CD4-positive, alpha-beta T cell (primary cell): ENCODE results near the gene HPD. TPM values are rescaled to one million over a fixed set of nuclear protein-coding genes. Genes with fewer than 3 reads are reported as not detected.

Source experiments
- ATAC-seq: fragments of 200-7000 bp; cut with Tn5 transposase; one replicate; pipeline ENCODE4 v1.10.0; 2022; ENCODE audit warnings: mild to moderate bottlenecking; ENCODE audit not compliant: poor library complexity
- CTCF ChIA-PET: fragments of 350-600 bp; sonication (Branson Sonifier 250); formaldehyde crosslinking; loops from one replicate; lab custom pipeline; 2021; ENCODE audit warnings: antibody characterized with exemption, inconsistent platforms; lab: Charles Lee
- POLR2A ChIA-PET: fragments of 350-600 bp; sonication (Branson Sonifier 250); formaldehyde crosslinking; loops from one replicate; lab custom pipeline; 2021; ENCODE audit warnings: antibody characterized with exemption, inconsistent platforms; lab: Charles Lee
- DNase-seq, 14 experiments: peaks; one replicate each; pipeline ENCODE4 v3.0.0-alpha.2; 2013 to 2020; ENCODE audit warnings: mixed read lengths in 2 of 14
- H3K27ac ChIP-seq, 2 donors: one replicate each; pipeline versions ENCODE4 v1.5.1 to v1.7.0; 2013; ENCODE audit warnings: low read length in 2 of 2, low read depth in 1 of 2, mild to moderate bottlenecking in 1 of 2
- H3K27me3 ChIP-seq, 2 experiments: 1 replicate in 1 of 2; 2 replicates in 1 of 2; pipeline versions ENCODE4 v1.6.1 to v1.7.0; 2013; ENCODE audit warnings: low read length in 2 of 2, control low read depth in 1 of 2, mild to moderate bottlenecking in 1 of 2, moderate library complexity in 1 of 2; ENCODE audit not compliant: insufficient read depth in 2 of 2, control insufficient read depth in 1 of 2
- H3K36me3 ChIP-seq: one replicate; pipeline ENCODE4 v1.6.1; 2013; ENCODE audit warnings: low read length, control low read depth; ENCODE audit not compliant: insufficient read depth
- H3K4me1 ChIP-seq: one replicate; pipeline ENCODE4 v1.6.1; 2013; ENCODE audit warnings: low read length, control low read depth; ENCODE audit not compliant: insufficient read depth
- H3K4me3 ChIP-seq: one replicate; pipeline ENCODE4 v1.5.1; 2013; ENCODE audit warnings: mild to moderate bottlenecking, low read length, moderate library complexity
- H3K9me3 ChIP-seq, 2 experiments: 1 replicate in 1 of 2; 2 replicates in 1 of 2; pipeline versions ENCODE4 v1.6.1 to v1.7.0; 2013; ENCODE audit warnings: low read length in 2 of 2, mild to moderate bottlenecking in 2 of 2, control low read depth in 1 of 2, moderate library complexity in 1 of 2; ENCODE audit not compliant: control insufficient read depth in 1 of 2, insufficient read depth in 1 of 2
- H3K27ac Mint-ChIP-seq: one replicate; pipeline ENCODE4 v1.8.0; 2020; ENCODE audit warnings: mixed read lengths
- H3K27me3 Mint-ChIP-seq: one replicate; pipeline ENCODE4 v1.8.0; 2021; ENCODE audit warnings: mixed read lengths
- H3K36me3 Mint-ChIP-seq: one replicate; pipeline ENCODE4 v1.8.0; 2021; ENCODE audit warnings: low read depth, mixed read lengths
- H3K4me1 Mint-ChIP-seq: one replicate; pipeline ENCODE4 v1.8.0; 2021; ENCODE audit warnings: low read depth, mixed read lengths
- H3K4me3 Mint-ChIP-seq: one replicate; pipeline ENCODE4 v1.8.0; 2020; ENCODE audit warnings: mild to moderate bottlenecking, mixed read lengths
- H3K9me3 Mint-ChIP-seq: one replicate; pipeline ENCODE4 v1.8.0; 2020; ENCODE audit warnings: mixed read lengths
- intact Hi-C, 2 experiments: fragments of 100-400 bp; cut with DNase I in 1 of 2; cut with micrococcal nuclease in 1 of 2; formaldehyde crosslinking; loops; one replicate each; pipeline versions ENCODE4 v1.15.1 to v1.9.0; 2023 to 2025; cut with DNase I, micrococcal nuclease
- total RNA-seq, 174 experiments: library from RNA in 2 of 174; stranded (reverse) in 2 of 174; gene quantifications; one replicate each; pipeline ENCODE4 v1.2.3 and lab custom pipeline; 2021 to 2026
- TF ChIP-seq, protein P1 (sequence below): fragments of 200-600 bp; IDR thresholded peaks from one replicate; pipeline ENCODE4 v1.8.0; 2022; ENCODE audit warnings: antibody characterized with exemption, mild to moderate bottlenecking

The HPD gene
- total RNA-seq, 2 experiments from 2014 or later: not detected

GRCh38 chr12:121815263-121815662, 43.4 kb downstream of the HPD start:
- POLR2A ChIA-PET: interaction anchor here (1.1 to 34.6 kb wide), 2 partner anchors 9 to 27 kb away, joined by 3 to 1869 read pairs; partner anchors contain the start of genes RHOF and SETD1B
- peaks cover 80% of the 10 kb centered on the region for H3K36me3 Mint-ChIP-seq
- no peaks in the 10 kb centered on the region for H3K27me3 ChIP-seq
- ATAC-seq: no peak
- no peak overlapping the region for H3K4me3 ChIP-seq
- TF ChIP-seq, protein P1, sequence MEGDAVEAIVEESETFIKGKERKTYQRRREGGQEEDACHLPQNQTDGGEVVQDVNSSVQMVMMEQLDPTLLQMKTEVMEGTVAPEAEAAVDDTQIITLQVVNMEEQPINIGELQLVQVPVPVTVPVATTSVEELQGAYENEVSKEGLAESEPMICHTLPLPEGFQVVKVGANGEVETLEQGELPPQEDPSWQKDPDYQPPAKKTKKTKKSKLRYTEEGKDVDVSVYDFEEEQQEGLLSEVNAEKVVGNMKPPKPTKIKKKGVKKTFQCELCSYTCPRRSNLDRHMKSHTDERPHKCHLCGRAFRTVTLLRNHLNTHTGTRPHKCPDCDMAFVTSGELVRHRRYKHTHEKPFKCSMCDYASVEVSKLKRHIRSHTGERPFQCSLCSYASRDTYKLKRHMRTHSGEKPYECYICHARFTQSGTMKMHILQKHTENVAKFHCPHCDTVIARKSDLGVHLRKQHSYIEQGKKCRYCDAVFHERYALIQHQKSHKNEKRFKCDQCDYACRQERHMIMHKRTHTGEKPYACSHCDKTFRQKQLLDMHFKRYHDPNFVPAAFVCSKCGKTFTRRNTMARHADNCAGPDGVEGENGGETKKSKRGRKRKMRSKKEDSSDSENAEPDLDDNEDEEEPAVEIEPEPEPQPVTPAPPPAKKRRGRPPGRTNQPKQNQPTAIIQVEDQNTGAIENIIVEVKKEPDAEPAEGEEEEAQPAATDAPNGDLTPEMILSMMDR: no peak
- DNase-seq: peak in 1 of 14 experiments; percentile 34
- no peak overlapping the region for H3K27ac ChIP-seq
- H3K9me3 ChIP-seq: no peaks in the 10 kb centered on the region
- no peaks in the 10 kb centered on the region for H3K27me3 Mint-ChIP-seq
- intact Hi-C loops: loop anchor here in 1 of 2 experiments (5.0 kb wide), 1 partner anchor 72 kb away; the partner anchor contains the start of gene PSMD9
- H3K9me3 Mint-ChIP-seq: no peaks in the 10 kb centered on the region
- peaks cover 79% of the 10 kb centered on the region for H3K36me3 ChIP-seq
- peak overlapping the region; percentile 56 for H3K4me3 Mint-ChIP-seq
- peaks cover 41% of the 10 kb centered on the region for H3K4me1 Mint-ChIP-seq
- H3K4me1 ChIP-seq: peaks cover 44% of the 10 kb centered on the region
- CTCF ChIA-PET: interaction anchor here (1.4 to 16.5 kb wide), 2 partner anchors 19 to 74 kb away, joined by 4 to 746 read pairs; partner anchors contain the start of genes PSMD9 and RHOF
- no peak overlapping the region for H3K27ac Mint-ChIP-seq

DNA sequence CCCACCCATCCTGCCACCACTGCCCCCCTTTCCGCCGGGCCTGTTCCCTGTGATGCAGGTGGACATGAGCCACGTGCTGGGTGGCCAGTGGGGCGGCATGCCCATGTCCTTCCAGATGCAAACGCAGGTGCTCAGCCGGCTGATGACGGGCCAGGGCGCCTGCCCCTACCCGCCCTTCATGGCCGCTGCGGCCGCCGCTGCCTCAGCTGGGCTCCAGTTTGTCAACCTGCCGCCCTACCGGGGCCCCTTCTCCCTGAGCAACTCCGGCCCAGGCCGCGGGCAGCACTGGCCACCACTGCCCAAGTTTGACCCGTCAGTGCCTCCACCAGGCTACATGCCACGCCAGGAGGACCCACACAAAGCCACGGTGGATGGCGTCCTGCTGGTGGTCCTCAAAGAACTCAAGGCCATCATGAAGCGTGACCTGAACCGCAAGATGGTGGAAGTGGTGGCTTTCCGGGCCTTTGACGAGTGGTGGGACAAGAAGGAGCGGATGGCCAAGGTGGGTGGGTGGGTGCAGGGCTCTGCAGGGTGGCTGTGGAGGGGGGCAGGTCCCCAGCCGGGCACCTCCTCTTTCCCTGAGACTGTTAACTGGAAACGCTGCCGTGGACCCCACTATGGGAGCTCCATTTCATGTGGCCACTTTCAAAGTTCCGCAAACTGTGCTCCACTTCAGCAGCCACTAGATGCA, 44.1 kb downstream of the HPD start:
- Histone ChIP-seq H3K4me3 (no peak overlapping the region), H3K9me3 (no peaks in the 10 kb centered on the region), H3K4me1 (peaks cover 51% of the 10 kb centered on the region), H3K36me3 (peaks cover 79% of the 10 kb centered on the region), H3K27me3 (no peaks in the 10 kb centered on the region), H3K27ac (no peak overlapping the region)
- H3K27me3 Mint-ChIP-seq: no peaks in the 10 kb centered on the region
- DNase-seq (no peak), ATAC-seq (no peak)
- intact Hi-C loops: loop anchor here in 1 of 2 experiments (5.0 kb wide), 1 partner anchor 73 kb away; the partner anchor contains the start of gene PSMD9
- H3K9me3 Mint-ChIP-seq: no peaks in the 10 kb centered on the region
- peaks cover 43% of the 10 kb centered on the region for H3K4me1 Mint-ChIP-seq
- TF ChIP-seq, protein P1: no peak
- POLR2A ChIA-PET: interaction anchor here (1.1 to 34.6 kb wide), 2 partner anchors 9 to 26 kb away, joined by 3 to 1869 read pairs; partner anchors contain the start of genes RHOF and SETD1B
- H3K4me3 Mint-ChIP-seq: peak overlapping the region; percentile 45
- CTCF ChIA-PET: interaction anchor here (16.5 kb wide), 1 partner anchor 19 kb away, joined by 746 read pairs; the partner anchor contains the start of gene RHOF
- peaks cover 80% of the 10 kb centered on the region for H3K36me3 Mint-ChIP-seq
- no peak overlapping the region for H3K27ac Mint-ChIP-seq

DNA sequence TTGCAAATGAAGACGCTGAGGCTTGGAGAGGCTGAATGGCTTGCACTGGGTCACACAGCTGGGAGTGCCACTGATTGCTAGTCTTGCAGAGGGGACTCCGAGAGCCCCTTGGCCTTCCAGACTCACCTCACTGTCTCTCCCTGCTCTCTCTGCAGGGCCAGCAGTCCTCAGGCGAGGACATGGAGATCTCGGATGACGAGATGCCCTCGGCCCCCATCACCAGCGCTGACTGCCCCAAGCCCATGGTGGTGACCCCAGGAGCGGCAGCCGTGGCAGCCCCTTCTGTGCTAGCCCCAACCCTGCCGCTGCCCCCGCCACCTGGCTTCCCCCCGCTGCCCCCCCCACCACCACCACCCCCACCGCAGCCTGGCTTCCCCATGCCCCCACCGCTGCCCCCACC, 44.7 kb downstream of the HPD start:
- no peak for DNase-seq
- Histone ChIP-seq H3K27me3 (no peaks in the 10 kb centered on the region), H3K4me3 (no peak overlapping the region), H3K36me3 (peaks cover 80% of the 10 kb centered on the region), H3K27ac (no peak overlapping the region), H3K4me1 (peaks cover 53% of the 10 kb centered on the region), H3K9me3 (no peaks in the 10 kb centered on the region)
- TF ChIP-seq, protein P1: no peak
- intact Hi-C loops: loop anchor here in 1 of 2 experiments (2.0 kb wide), 1 partner anchor 117 kb away; no protein-coding TSS in a partner anchor
- Mint-ChIP-seq H3K9me3 (no peaks in the 10 kb centered on the region), H3K4me1 (peaks cover 48% of the 10 kb centered on the region), H3K4me3 (no peak overlapping the region), H3K36me3 (peaks cover 80% of the 10 kb centered on the region), H3K27me3 (no peaks in the 10 kb centered on the region), H3K27ac (peak overlapping the region; percentile 69)
- CTCF ChIA-PET: interaction anchor here (3.6 to 16.5 kb wide), 2 partner anchors 18 to 74 kb away, joined by 23 to 746 read pairs; partner anchors contain the start of genes PSMD9 and RHOF
- no peak for ATAC-seq
- POLR2A ChIA-PET: interaction anchor here (34.6 kb wide), 1 partner anchor 26 kb away, joined by 1869 read pairs; the partner anchor contains the start of genes RHOF and SETD1B
